IPS DF 6.9 (cell line): ENCODE data around the gene TRIM17.

Source experiments
- DNase-seq: peaks from one replicate; pipeline ENCODE4 v3.0.0-alpha.2; 2013; ENCODE audit warnings: low read depth, low spot score
- H3K27ac ChIP-seq: one replicate; pipeline ENCODE4 v1.5.1; 2013; ENCODE audit warnings: low read length, control low read depth
- H3K27me3 ChIP-seq: 2 replicates; pipeline ENCODE4 v1.6.1; 2013; ENCODE audit warnings: mild to moderate bottlenecking, low read length; ENCODE audit not compliant: control insufficient read depth, insufficient read depth
- H3K36me3 ChIP-seq: 2 replicates; pipeline ENCODE4 v1.6.1; 2013; ENCODE audit warnings: low read length; ENCODE audit not compliant: control insufficient read depth, insufficient read depth
- H3K4me1 ChIP-seq: 2 replicates; pipeline ENCODE4 v1.6.1; 2013; ENCODE audit warnings: low read length; ENCODE audit not compliant: control insufficient read depth, insufficient read depth
- H3K4me3 ChIP-seq: 2 replicates; pipeline ENCODE4 v1.5.1; 2013; ENCODE audit warnings: mild to moderate bottlenecking, low read length
- H3K9me3 ChIP-seq: 2 replicates; pipeline ENCODE4 v1.6.1; 2013; ENCODE audit warnings: low read length, inconsistent platforms; ENCODE audit not compliant: control insufficient read depth, insufficient read depth
- WGBS: extraction: QIAGEN DNeasy Blood & Tissue Kit; methylation state at CpG from one replicate; pipeline ENCODE4 v1.1.7; 2013; ENCODE audit warnings: mixed read lengths, missing lambda C conversion rate; ENCODE audit not compliant: insufficient read length, insufficient coverage; 5-methylcytosine and 5-hydroxymethylcytosine counted together

TRIM17 gene

GRCh38 chr1:228401782-228402640 is 14.7 kb downstream of the TRIM17 start:
- Histone ChIP-seq H3K36me3 (peaks cover 19% of the 10 kb centered on the region), H3K27me3 (no peaks in the 10 kb centered on the region), H3K4me3 (no peak overlapping the region), H3K9me3 (no peaks in the 10 kb centered on the region), H3K27ac (no peak overlapping the region), H3K4me1 (peaks cover 2% of the 10 kb centered on the region; the same call in 1 of the 2 replicates)
- WGBS: no CpG with 5 or more reads among the region's 14 CpGs
- no peak for DNase-seq

- Histone ChIP-seq H3K9me3 (no peaks in the 10 kb centered on the region), H3K4me3 (no peak overlapping the region), H3K4me1 (peaks cover 2% of the 10 kb centered on the region; the same call in 1 of the 2 replicates), H3K36me3 (peaks cover 30% of the 10 kb centered on the region), H3K27me3 (no peaks in the 10 kb centered on the region), H3K27ac (no peak overlapping the region)
- no CpG with 5 or more reads among the region's 19 CpGs for WGBS
- no peak for DNase-seq
Observed at GRCh38 chr1:228400692-228401454, 15.8 kb downstream of the TRIM17 start.

DNA sequence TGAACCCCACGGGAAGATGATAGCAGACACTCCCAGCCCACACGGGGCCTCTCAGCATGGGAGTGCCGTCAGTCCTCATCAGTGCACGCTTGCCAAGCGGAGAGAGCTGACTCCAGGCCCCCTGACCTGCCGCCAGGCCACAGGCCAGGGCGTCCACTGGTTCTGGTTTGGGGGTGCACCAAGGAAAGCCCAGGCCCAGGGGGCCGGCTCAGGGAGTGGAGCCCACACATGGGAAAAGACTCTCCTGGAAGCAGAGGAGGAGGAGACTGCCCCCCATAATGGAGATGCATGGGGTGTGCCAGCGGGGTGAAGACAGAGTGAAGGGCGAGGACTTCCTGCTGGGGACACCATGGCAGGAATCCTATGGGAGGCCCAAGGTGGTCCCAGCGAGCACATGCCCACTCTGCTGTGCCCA is 16.4 kb downstream of the TRIM17 start:
- H3K27ac ChIP-seq: no peak overlapping the region
- H3K36me3 ChIP-seq: peaks cover 30% of the 10 kb centered on the region
- no peaks in the 10 kb centered on the region for H3K27me3 ChIP-seq

GRCh38 chr1:228399531-228400236 is 17.0 kb downstream of the TRIM17 start:
- DNase-seq: no peak
- Histone ChIP-seq H3K4me1 (no peaks in the 10 kb centered on the region; the same call in 1 of the 2 replicates), H3K27ac (no peak overlapping the region), H3K27me3 (no peaks in the 10 kb centered on the region), H3K36me3 (peaks cover 34% of the 10 kb centered on the region), H3K9me3 (no peaks in the 10 kb centered on the region), H3K4me3 (no peak overlapping the region)
- no CpG with 5 or more reads among the region's 14 CpGs for WGBS

More for the DNA sequence above, 16.4 kb downstream of the TRIM17 start:
- Histone ChIP-seq H3K4me1 (peaks cover 2% of the 10 kb centered on the region; the same call in 1 of the 2 replicates), H3K4me3 (no peak overlapping the region), H3K9me3 (no peaks in the 10 kb centered on the region)
- DNase-seq: no peak
- WGBS: no CpG with 5 or more reads among the region's 11 CpGs

GRCh38 chr1:228398741-228399461 is 17.8 kb downstream of the TRIM17 start:
- WGBS: no CpG with 5 or more reads among the region's 12 CpGs
- Histone ChIP-seq H3K4me3 (no peak overlapping the region), H3K27ac (no peak overlapping the region), H3K27me3 (no peaks in the 10 kb centered on the region), H3K9me3 (no peaks in the 10 kb centered on the region), H3K36me3 (peaks cover 34% of the 10 kb centered on the region), H3K4me1 (no peaks in the 10 kb centered on the region; the same call in 1 of the 2 replicates)
- no peak for DNase-seq

DNA sequence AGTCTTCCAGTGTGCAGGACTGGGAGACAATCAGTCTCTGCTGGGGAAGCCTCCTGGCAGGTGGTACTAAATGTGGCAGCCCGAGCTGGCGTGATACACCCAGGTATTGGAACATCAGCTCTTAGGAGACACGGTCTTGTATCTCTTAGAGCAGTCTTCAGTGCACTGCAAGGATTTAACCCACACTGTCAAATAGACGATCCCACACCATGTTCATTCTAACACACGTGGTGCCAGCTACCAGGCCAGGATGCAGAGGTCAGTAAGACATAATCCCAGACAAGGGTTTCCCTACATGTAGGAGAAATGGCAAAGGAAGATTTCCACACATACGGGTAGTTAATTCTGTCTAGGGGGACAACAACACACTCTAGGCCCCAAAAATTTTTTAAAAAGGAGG is 18.7 kb downstream of the TRIM17 start:
- Histone ChIP-seq H3K4me3 (no peak overlapping the region), H3K27me3 (no peaks in the 10 kb centered on the region), H3K4me1 (no peaks in the 10 kb centered on the region; the same call in 1 of the 2 replicates), H3K27ac (no peak overlapping the region), H3K36me3 (peaks cover 34% of the 10 kb centered on the region), H3K9me3 (no peaks in the 10 kb centered on the region)
- no peak for DNase-seq
- WGBS: no CpG with 5 or more reads among the region's 6 CpGs

GRCh38 chr1:228396770-228397662 is 19.6 kb downstream of the TRIM17 start:
- Histone ChIP-seq H3K4me1 (no peaks in the 10 kb centered on the region; the same call in 1 of the 2 replicates), H3K36me3 (peaks cover 34% of the 10 kb centered on the region), H3K27me3 (no peaks in the 10 kb centered on the region), H3K4me3 (no peak overlapping the region), H3K9me3 (no peaks in the 10 kb centered on the region), H3K27ac (no peak overlapping the region)
- DNase-seq: no peak
- no CpG with 5 or more reads among the region's 21 CpGs for WGBS

DNA sequence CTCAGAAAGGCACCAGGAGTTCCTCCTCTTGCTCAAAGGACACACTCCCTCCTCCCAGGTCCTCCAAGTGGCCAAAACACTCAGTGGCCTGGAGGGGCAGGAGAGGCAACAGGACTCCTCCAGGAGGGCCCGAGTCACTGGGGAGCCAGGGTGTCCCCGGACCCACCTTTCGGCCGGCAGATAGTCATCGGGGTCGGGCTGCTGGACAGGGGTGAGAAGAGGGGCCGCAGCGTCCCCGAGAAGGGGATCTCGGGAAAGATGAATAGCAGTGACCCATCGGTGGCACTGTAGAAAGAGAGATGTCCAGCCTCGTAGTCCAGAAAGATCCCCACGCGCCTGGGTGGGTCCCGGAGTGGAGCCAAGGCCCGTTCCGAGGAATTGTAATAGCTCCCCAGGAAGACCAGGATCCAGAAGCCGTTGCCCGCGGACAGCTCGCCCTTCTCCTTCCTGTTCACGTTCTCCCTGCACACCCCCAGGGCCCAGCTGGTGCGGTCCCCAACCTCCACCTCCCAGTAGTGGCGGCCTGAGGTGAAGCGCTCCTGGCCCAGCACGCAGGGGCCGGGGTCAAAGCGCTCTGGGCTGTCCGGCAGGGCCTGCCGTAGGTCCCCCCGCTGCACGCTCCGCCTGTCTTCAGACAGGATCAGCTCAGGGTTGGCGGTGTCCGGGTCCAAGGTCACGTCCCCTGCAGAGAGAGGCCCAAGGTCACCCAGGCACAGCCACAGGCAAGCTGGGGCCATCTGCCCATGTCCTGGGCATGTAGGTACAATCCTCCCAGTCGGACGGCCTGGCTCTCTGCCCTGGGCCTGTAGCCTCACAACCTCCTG is 21.9 kb downstream of the TRIM17 start:
- no peaks in the 10 kb centered on the region for H3K9me3 ChIP-seq
- H3K4me3 ChIP-seq: no peak overlapping the region
- no peak overlapping the region for H3K27ac ChIP-seq
- no peaks in the 10 kb centered on the region for H3K27me3 ChIP-seq
- WGBS: no CpG with 5 or more reads among the region's 38 CpGs
- no peak for DNase-seq
- peaks cover 25% of the 10 kb centered on the region for H3K36me3 ChIP-seq
- no peaks in the 10 kb centered on the region; the same call in 1 of the 2 replicates for H3K4me1 ChIP-seq
